ENCODE results near the gene ABCC1.

- TF ChIP-seq CTCF (optimal IDR thresholded peaks at IDR 0.05 in 1 of 3, IDR thresholded peaks at IDR 0.05 in 1 of 3, conservative IDR thresholded peaks at IDR 0.05 in 1 of 3; ENCODE audit: extremely low read depth in 1 of 3, insufficient read depth in 2 of 3, low read length in 3 of 3) (no peak), EZH2 (IDR thresholded peaks at IDR 0.05; ENCODE audit: low read length) (no peak)
These were observed 194.5 kb downstream of the ABCC1 start for GRCh38 chr16:16143931-16144330.
